ENCODE measurements around the gene CLOCK.

GRCh38 chr4:55561889-55562288 is 15.2 kb upstream of the CLOCK start:
- no peak for TF ChIP-seq CTCF (IDR thresholded peaks at IDR 0.05)
- no peak for TF ChIP-seq POLR2AphosphoS5 (IDR thresholded peaks at IDR 0.05)
